ENCODE data around the gene QKI. TPM values are rescaled to one million over a fixed set of nuclear protein-coding genes. Genes with fewer than 3 reads are reported as not detected.

Gene QKI
- total and polyA plus RNA-seq, 2 experiments from 2014 or later, result 38.0 to 92.5 TPM

- Histone ChIP-seq H3K4me3 (no peak overlapping the region), H3K79me2 (no peaks in the 10 kb centered on the region), H3K27me3 (no peaks in the 10 kb centered on the region), H3K4me1 (ENCODE audit: insufficient read depth) (no peaks in the 10 kb centered on the region), H3K9me3 (ENCODE audit: low read depth) (no peaks in the 10 kb centered on the region), H2AFZ (no peak overlapping the region), H4K20me1 (ENCODE audit: insufficient read depth, poor library complexity, severe bottlenecking) (no peaks in the 10 kb centered on the region), H3K36me3 (replicated peaks; ENCODE audit: insufficient read depth, low read depth) (no peaks in the 10 kb centered on the region), H3K27ac (no peak overlapping the region), H3K9me2 (replicated peaks; ENCODE audit: insufficient read depth) (no peaks in the 10 kb centered on the region), H3K4me2 (no peak overlapping the region)
- no peak for DNase-seq (ENCODE audit: low spot score)
- TF ChIP-seq EZH2 (IDR thresholded peaks at IDR 0.05; ENCODE audit: borderline replicate concordance), result no peak
- TF ChIP-seq CTCF (IDR thresholded peaks at IDR 0.05; ENCODE audit: poor library complexity), result no peak
- no peak for TF ChIP-seq EZH2phosphoT487 (IDR thresholded peaks at IDR 0.05; ENCODE audit: low read depth, severe bottlenecking, unreplicated experiment)
- 90% methylated on average over 1 of the region's 1 CpG for whole genome bisulfite sequencing (ENCODE audit: low lambda C conversion rate, missing lambda C conversion rate)
These were observed 45.4 kb upstream of the QKI start for GRCh38 chr6:163369141-163369540.

DNA sequence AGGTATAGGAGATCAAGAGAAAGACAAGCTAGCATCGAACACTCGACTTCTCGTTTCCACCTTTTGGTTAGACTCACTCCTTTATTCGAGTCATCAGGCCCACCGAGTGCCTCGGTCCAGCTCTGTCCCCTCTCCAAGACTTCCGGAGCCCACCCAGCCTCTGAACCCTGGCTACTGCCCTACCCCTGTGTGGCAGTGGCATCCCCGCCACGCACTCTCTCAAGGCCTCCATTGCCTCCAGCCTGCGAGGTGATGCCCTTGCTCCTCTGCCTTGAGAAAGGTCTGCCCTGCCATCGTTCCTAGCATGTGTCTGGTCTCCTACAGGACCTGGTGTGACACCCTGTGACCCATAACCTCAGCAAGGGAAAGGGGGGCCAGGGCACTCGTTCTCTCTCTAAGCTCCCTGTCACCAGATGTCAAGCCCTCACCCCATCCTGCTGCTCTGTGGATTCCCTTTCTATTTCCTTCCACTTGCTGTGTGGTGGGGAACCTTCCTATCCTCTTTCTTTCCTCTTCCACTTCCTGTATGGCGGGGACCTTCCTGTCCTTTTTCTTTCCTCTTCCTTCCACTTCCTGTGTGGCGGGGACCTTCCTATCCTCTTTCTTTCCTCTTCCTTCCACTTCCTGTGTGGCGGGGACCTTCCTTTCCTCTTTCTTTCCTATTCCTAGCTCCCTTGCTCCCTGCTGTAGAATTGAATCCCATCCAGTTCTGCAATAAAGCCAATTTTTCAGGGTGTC lies 44.7 kb upstream of the QKI start:
- H3K79me2 ChIP-seq, result no peaks in the 10 kb centered on the region
- no peaks in the 10 kb centered on the region for H3K9me2 ChIP-seq (replicated peaks; ENCODE audit: insufficient read depth)
- 95% methylated on average over 15 of the region's 15 CpGs for WGBS (ENCODE audit: low lambda C conversion rate, missing lambda C conversion rate)
- DNase-seq (ENCODE audit: low spot score), result no peak
- H3K4me1 ChIP-seq (ENCODE audit: insufficient read depth), result no peaks in the 10 kb centered on the region
- H3K9me3 ChIP-seq (ENCODE audit: low read depth), result no peaks in the 10 kb centered on the region
- no peak overlapping the region for H3K4me3 ChIP-seq
- H2AFZ ChIP-seq, result no peak overlapping the region
- H3K4me2 ChIP-seq, result no peak overlapping the region
- H4K20me1 ChIP-seq (ENCODE audit: insufficient read depth, poor library complexity, severe bottlenecking), result no peaks in the 10 kb centered on the region
- TF ChIP-seq EZH2 (IDR thresholded peaks at IDR 0.05; ENCODE audit: borderline replicate concordance) (no peak), CTCF (IDR thresholded peaks at IDR 0.05; ENCODE audit: poor library complexity) (no peak), EZH2phosphoT487 (IDR thresholded peaks at IDR 0.05; ENCODE audit: low read depth, severe bottlenecking, unreplicated experiment) (no peak)
- no peaks in the 10 kb centered on the region for H3K27me3 ChIP-seq
- H3K36me3 ChIP-seq (replicated peaks; ENCODE audit: insufficient read depth, low read depth), result no peaks in the 10 kb centered on the region
- no peak overlapping the region for H3K27ac ChIP-seq

DNA sequence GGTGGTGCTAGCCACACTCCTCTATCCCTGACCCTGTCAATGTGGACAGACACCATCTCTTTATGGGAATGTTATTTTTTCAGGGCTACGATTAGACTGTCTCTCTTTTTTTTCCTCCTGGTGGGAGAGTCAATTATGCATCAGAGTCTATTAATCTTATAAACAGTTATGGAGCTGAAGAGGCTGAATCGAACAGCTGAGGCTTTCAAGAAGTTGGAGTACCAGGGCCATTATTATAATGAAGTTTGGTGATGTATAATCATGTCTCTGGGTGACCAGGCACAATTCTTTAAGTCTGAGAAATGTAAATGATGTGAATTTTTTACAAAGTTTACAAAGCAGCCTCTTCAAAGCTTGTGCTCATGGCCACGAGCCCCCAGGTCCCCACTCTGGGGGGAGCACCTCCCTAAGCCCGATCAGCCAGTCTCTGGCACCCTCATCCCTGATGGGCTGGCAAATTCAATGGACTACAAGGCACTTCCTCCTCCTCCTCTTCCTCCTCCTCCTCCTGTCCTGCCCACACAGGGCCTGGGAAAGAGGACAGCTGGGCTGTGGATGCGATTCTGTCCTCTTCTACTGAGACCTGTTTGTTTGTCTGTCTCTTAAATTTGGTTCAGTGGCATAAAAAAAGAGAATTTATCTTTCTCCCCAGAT lies 43.9 kb upstream of the QKI start:
- no peaks in the 10 kb centered on the region for H3K9me2 ChIP-seq (replicated peaks; ENCODE audit: insufficient read depth)
- no peak for DNase-seq (ENCODE audit: low spot score)

More for the DNA sequence above, 43.9 kb upstream of the QKI start:
- H3K27ac ChIP-seq, result no peak overlapping the region
- H3K36me3 ChIP-seq (replicated peaks; ENCODE audit: insufficient read depth, low read depth), result no peaks in the 10 kb centered on the region
- H4K20me1 ChIP-seq (ENCODE audit: insufficient read depth, poor library complexity, severe bottlenecking), result no peaks in the 10 kb centered on the region
- no peaks in the 10 kb centered on the region for H3K27me3 ChIP-seq
- no peaks in the 10 kb centered on the region for H3K4me1 ChIP-seq (ENCODE audit: insufficient read depth)
- no peak overlapping the region for H3K4me2 ChIP-seq
- WGBS (ENCODE audit: low lambda C conversion rate, missing lambda C conversion rate), result 76% methylated on average over 5 of the region's 5 CpGs
- TF ChIP-seq EZH2phosphoT487 (IDR thresholded peaks at IDR 0.05; ENCODE audit: low read depth, severe bottlenecking, unreplicated experiment) (no peak), EZH2 (IDR thresholded peaks at IDR 0.05; ENCODE audit: borderline replicate concordance) (no peak), CTCF (IDR thresholded peaks at IDR 0.05; ENCODE audit: poor library complexity) (no peak)
- H3K9me3 ChIP-seq (ENCODE audit: low read depth), result no peaks in the 10 kb centered on the region
- no peak overlapping the region for H3K4me3 ChIP-seq
- H2AFZ ChIP-seq, result no peak overlapping the region
- H3K79me2 ChIP-seq, result no peaks in the 10 kb centered on the region

All from hepatocyte (in vitro differentiated cells).